ENCODE measurements around the gene LBX2. TPM values are rescaled to one million over a fixed set of nuclear protein-coding genes. Genes with fewer than 3 reads are reported as not detected.

LBX2 gene
- total RNA-seq, 1 experiment from 2014 or later = 10.1 TPM

DNA sequence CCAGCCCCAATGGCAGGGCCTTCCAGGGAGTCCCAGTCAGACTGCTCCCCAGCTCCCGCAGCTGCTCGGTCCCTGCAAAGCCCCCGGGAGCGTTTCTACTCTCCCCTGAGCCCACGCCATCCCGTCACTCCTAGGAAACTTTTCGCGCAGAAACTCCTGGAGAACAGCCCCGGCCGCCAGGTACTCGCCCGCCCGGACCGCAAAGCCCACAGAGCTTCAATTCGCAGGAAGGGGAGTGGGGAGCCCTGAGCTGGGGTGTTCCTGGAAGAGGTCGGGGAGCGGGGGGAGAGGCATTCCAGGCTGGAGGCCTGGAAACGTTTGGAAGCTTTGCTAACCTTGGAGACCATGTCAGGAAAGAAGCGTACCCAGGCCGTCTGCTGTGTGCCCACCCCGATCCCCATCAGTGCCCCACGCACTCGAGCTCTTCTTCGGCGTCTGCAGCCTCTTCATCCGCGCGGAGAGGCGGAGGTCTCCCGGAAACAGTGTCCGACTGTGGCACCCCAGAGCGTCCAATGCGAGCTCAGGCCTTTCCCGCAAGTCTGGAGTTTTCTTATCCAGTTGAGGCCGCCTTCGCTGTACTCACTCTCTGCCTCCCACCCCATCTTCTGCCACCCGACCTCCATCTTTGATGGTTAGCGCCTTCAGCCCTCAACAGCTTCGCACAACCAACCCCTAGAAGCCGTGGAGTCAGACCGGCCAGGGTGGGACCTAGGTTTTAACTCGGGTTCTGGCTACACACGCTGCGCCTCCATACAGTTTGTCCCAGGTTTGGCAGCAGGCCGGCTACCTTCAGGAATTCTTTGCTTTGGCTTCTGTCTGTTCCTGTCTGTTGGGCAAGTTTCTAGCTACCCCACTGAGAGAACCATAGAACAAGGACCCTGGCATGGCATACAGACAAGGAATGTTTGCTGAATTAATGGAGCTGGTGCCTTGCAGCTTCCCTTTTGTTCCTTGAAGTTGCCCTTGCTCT lies 4.4 kb upstream of the LBX2 start:
- no peak for DNase-seq (ENCODE audit: low read depth, low spot score)
- no peak for TF ChIP-seq CEBPB (IDR thresholded peaks at IDR 0.05; ENCODE audit: low read depth)
- TF ChIP-seq JUND (IDR thresholded peaks at IDR 0.05) = no peak
- Histone ChIP-seq H3K27me3 (ENCODE audit: insufficient read depth, low read length) (no peaks in the 10 kb centered on the region), H3K9ac (ENCODE audit: low read length) (peak overlapping the region; percentile 85), H3K9me2 (ENCODE audit: insufficient read depth) (no peaks in the 10 kb centered on the region), H3K79me2 (ENCODE audit: insufficient read depth, low read length) (peaks cover 22% of the 10 kb centered on the region), H3K4me2 (ENCODE audit: low read length) (peak overlapping the region; percentile 95), H2AFZ (ENCODE audit: low read depth, low read length, poor library complexity, severe bottlenecking) (no peak overlapping the region), H3K36me3 (ENCODE audit: control insufficient read depth in 1 of 2, insufficient read depth in 2 of 2, low read length in 2 of 2) (peaks cover 3 to 16% of the 10 kb centered on the region in 2 experiments; a peak in 2 of 4 replicates), H3K27ac (ENCODE audit: low read depth, low read length) (peak overlapping the region; percentile 91), H4K20me1 (ENCODE audit: insufficient read depth) (no peaks in the 10 kb centered on the region), H3K4me1 (ENCODE audit: control insufficient read depth in 1 of 2, insufficient read depth in 2 of 2, low read length in 2 of 2) (peaks cover 28 to 63% of the 10 kb centered on the region in 2 experiments), H3K9me3 (ENCODE audit: control insufficient read depth in 1 of 2, insufficient read depth in 1 of 2, low read depth in 1 of 2, low read length in 2 of 2) (no peaks in the 10 kb centered on the region), H3K4me3 (replicated peaks in 1 of 2; ENCODE audit: low read depth in 1 of 2, low read length in 2 of 2) (peak overlapping the region; percentile 83 to 89)
- ChIA-PET CTCF (interaction anchor here (1.7 to 1.8 kb wide), 2 partner anchors 21 to 28 kb away, joined by 4 to 9 read pairs; partner anchors contain the start of genes CCDC142 and TTC31), RAD21 (ENCODE audit: low non-redundant PET in 1 of 2, low total read pairs in 2 of 2, uncharacterized antibody in 2 of 2, unreplicated experiment in 2 of 2) (no interaction called here), POLR2A (interaction anchor here (0.9 to 1.5 kb wide), 2 partner anchors 28 to 61 kb away, joined by 3 to 4 read pairs; no protein-coding TSS in a partner anchor)
- no TSS peak for BruUV-seq (replicated peaks)
- intact Hi-C loops (cut with micrococcal nuclease) = loop anchor here (2.0 kb wide), 1 partner anchor 21 kb away; the partner anchor contains the start of genes CCDC142 and TTC31
- ATAC-seq = no peak

DNA sequence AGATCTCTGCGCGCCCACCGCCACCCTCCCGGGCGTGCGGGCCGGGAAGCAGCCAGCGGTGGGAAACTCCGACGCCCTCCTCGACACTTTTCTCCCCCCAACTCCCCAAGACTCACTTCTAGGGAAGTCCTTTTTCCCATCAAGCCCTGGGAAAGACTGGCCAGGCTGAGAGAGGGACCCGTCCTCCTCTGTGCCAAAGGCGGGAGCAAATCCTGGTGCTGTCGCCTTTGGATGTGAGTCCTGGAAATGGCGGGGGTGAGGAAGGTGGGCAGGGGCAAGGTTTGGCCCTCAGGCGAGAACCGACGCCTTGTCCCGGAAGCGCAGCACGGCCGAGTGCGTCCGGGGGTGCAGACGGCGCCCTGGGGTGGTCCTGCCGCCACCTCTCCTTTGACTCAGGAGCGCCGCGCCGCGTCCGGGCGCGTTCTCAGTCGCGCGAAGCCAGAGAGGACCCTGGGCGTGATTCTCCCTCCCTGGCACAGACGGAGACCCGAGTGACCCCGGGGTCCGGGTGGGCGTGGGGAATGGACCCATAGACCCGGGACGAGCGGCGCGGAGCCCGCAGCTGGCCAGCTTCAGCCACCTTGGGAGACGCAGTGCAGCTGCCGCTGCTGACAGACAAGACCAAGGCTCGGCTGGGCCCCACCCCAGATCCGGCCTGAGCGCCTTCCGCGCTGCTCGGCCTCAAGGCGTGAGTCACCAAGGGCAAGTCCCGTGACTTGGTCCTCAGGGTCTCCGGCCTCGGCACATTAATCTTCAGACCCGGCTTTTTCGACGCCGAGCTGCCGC lies 3.5 kb upstream of the LBX2 start:
- DNase-seq (ENCODE audit: low read depth, low spot score) = peak; percentile 57
- no peaks in the 10 kb centered on the region for H3K9me2 ChIP-seq (ENCODE audit: insufficient read depth)
- H3K27ac ChIP-seq (ENCODE audit: low read depth, low read length) = peak overlapping the region; percentile 91
- H4K20me1 ChIP-seq (ENCODE audit: insufficient read depth) = no peaks in the 10 kb centered on the region
- no peaks in the 10 kb centered on the region for H3K27me3 ChIP-seq (ENCODE audit: insufficient read depth, low read length)
- ATAC-seq = peak; percentile 63
- peak overlapping the region; percentile 83 to 89 for H3K4me3 ChIP-seq (replicated peaks in 1 of 2; ENCODE audit: low read depth in 1 of 2, low read length in 2 of 2)
- peaks cover 22% of the 10 kb centered on the region for H3K79me2 ChIP-seq (ENCODE audit: insufficient read depth, low read length)
- peak overlapping the region; percentile 95 for H3K4me2 ChIP-seq (ENCODE audit: low read length)
- H3K36me3 ChIP-seq (ENCODE audit: control insufficient read depth in 1 of 2, insufficient read depth in 2 of 2, low read length in 2 of 2) = peaks cover 3 to 16% of the 10 kb centered on the region in 2 experiments; a peak in 2 of 4 replicates
- H3K4me1 ChIP-seq (ENCODE audit: control insufficient read depth in 1 of 2, insufficient read depth in 2 of 2, low read length in 2 of 2) = peaks cover 24 to 54% of the 10 kb centered on the region in 2 experiments
- BruUV-seq (replicated peaks) = no TSS peak
- CTCF ChIA-PET = interaction anchor here (1.8 kb wide), 1 partner anchor 20 kb away, joined by 9 read pairs; the partner anchor contains the start of genes CCDC142 and TTC31
- H3K9me3 ChIP-seq (ENCODE audit: control insufficient read depth in 1 of 2, insufficient read depth in 1 of 2, low read depth in 1 of 2, low read length in 2 of 2) = no peaks in the 10 kb centered on the region
- peak overlapping the region; percentile 85 for H3K9ac ChIP-seq (ENCODE audit: low read length)
- intact Hi-C loops (cut with micrococcal nuclease) = loop anchor here (2.0 kb wide), 1 partner anchor 20 kb away; the partner anchor contains the start of genes CCDC142 and TTC31
- RAD21 ChIA-PET (ENCODE audit: low non-redundant PET in 1 of 2, low total read pairs in 2 of 2, uncharacterized antibody in 2 of 2, unreplicated experiment in 2 of 2) = no interaction called here
- peak overlapping the region; percentile 40 for H2AFZ ChIP-seq (ENCODE audit: low read depth, low read length, poor library complexity, severe bottlenecking)
- POLR2A ChIA-PET = interaction anchor here (0.9 kb wide), 1 partner anchor 60 kb away, joined by 3 read pairs; no protein-coding TSS in a partner anchor
- no peak for TF ChIP-seq EZH2 (IDR thresholded peaks at IDR 0.05)
- TF ChIP-seq POLR2A (IDR thresholded peaks at IDR 0.05; ENCODE audit: borderline replicate concordance, extremely low read depth, insufficient read depth, insufficient read length) = peak; percentile 75
- no peak for TF ChIP-seq YY1 (IDR thresholded peaks at IDR 0.05; ENCODE audit: extremely low read depth, insufficient replicate concordance, low read depth, low read length)
- no peak for TF ChIP-seq SRF (IDR thresholded peaks at IDR 0.05; ENCODE audit: low read depth)
- TF ChIP-seq, protein P1, sequence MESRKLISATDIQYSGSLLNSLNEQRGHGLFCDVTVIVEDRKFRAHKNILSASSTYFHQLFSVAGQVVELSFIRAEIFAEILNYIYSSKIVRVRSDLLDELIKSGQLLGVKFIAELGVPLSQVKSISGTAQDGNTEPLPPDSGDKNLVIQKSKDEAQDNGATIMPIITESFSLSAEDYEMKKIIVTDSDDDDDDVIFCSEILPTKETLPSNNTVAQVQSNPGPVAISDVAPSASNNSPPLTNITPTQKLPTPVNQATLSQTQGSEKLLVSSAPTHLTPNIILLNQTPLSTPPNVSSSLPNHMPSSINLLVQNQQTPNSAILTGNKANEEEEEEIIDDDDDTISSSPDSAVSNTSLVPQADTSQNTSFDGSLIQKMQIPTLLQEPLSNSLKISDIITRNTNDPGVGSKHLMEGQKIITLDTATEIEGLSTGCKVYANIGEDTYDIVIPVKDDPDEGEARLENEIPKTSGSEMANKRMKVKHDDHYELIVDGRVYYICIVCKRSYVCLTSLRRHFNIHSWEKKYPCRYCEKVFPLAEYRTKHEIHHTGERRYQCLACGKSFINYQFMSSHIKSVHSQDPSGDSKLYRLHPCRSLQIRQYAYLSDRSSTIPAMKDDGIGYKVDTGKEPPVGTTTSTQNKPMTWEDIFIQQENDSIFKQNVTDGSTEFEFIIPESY (IDR thresholded peaks at IDR 0.05; ENCODE audit: extremely low read depth, insufficient replicate concordance, low read length) = no peak
- TF ChIP-seq, protein P2, sequence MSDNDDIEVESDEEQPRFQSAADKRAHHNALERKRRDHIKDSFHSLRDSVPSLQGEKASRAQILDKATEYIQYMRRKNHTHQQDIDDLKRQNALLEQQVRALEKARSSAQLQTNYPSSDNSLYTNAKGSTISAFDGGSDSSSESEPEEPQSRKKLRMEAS (IDR thresholded peaks at IDR 0.05) = no peak
- TF ChIP-seq ELF1 (IDR thresholded peaks at IDR 0.05; ENCODE audit: borderline replicate concordance, low read depth) = no peak
- TF ChIP-seq TCF7L2 (IDR thresholded peaks at IDR 0.05; ENCODE audit: borderline replicate concordance, extremely low read depth, insufficient read depth, insufficient read length) = peak; percentile 49
